SU-DHL-6 (cell line): Measurements from ENCODE around the gene MIDN.

Source experiments
- H2AFZ ChIP-seq: fragments of 200-600 bp; sonication (generic); 2 replicates; pipeline ENCODE4 v1.6.1; 2014; ENCODE audit warnings: low read depth, mild to moderate bottlenecking, moderate library complexity, mixed read lengths, antibody characterized with exemption, low read length; ENCODE audit not compliant: severe bottlenecking
- H3F3A ChIP-seq: fragments of 200-600 bp; shearing (Covaris generic); 2 replicates; pipeline ENCODE4 v1.6.0; 2016; ENCODE audit warnings: antibody characterized with exemption, mild to moderate bottlenecking; ENCODE audit not compliant: insufficient read depth
- H3K27ac ChIP-seq: fragments of 200-600 bp; sonication (generic); 2 replicates; pipeline ENCODE4 v1.5.1; 2016; ENCODE audit warnings: low read depth, mild to moderate bottlenecking, low read length, moderate library complexity, mixed read lengths
- H3K27me3 ChIP-seq: fragments of 200-600 bp; sonication (generic), shearing (Covaris generic); 2 replicates; pipeline ENCODE4 v1.6.0; 2014; ENCODE audit warnings: mild to moderate bottlenecking, low read length
- H3K36me3 ChIP-seq: fragments of 200-600 bp; sonication (generic); 2 replicates; pipeline ENCODE4 v1.6.1; 2014; ENCODE audit warnings: mild to moderate bottlenecking, low read length, mixed read lengths
- H3K4me2 ChIP-seq: fragments of 300-600, 200-600 bp; shearing (Covaris generic), sonication (generic); 2 replicates; pipeline ENCODE4 v1.6.0; 2014; ENCODE audit warnings: low read length, low read depth, mild to moderate bottlenecking; ENCODE audit not compliant: poor library complexity, severe bottlenecking
- H3K4me3 ChIP-seq: fragments of 200-600 bp; sonication (generic); 2 replicates; pipeline ENCODE4 v1.5.1; 2014; ENCODE audit warnings: antibody characterized with exemption, low read length, mild to moderate bottlenecking, mixed read lengths; ENCODE audit not compliant: insufficient read depth, poor library complexity, severe bottlenecking
- H3K79me2 ChIP-seq: fragments of 200-600 bp; sonication (generic); 2 replicates; pipeline ENCODE4 v1.6.1; 2014; ENCODE audit warnings: mild to moderate bottlenecking, low read length, moderate library complexity; ENCODE audit not compliant: insufficient read depth
- H3K9ac ChIP-seq: fragments of 200-600 bp; sonication (generic); 2 replicates; pipeline ENCODE4 v1.7.0; 2014; ENCODE audit warnings: mild to moderate bottlenecking, low read length
- H3K9me2 ChIP-seq: fragments of 200-600 bp; sonication (generic); replicated peaks from 2 replicates; pipeline ENCODE4 v1.6.1; 2014; ENCODE audit warnings: low read length; ENCODE audit not compliant: insufficient read depth
- H3K9me3 ChIP-seq: fragments of 200-600 bp; sonication (generic); 2 replicates; pipeline ENCODE4 v1.6.1; 2014; ENCODE audit warnings: low read length, mixed read lengths; ENCODE audit not compliant: insufficient read depth
- H4K20me1 ChIP-seq: fragments of 200-600 bp; sonication (generic); 2 replicates; pipeline ENCODE4 v1.6.1; 2014; ENCODE audit warnings: low read depth, mild to moderate bottlenecking, antibody characterized with exemption, low read length, moderate library complexity, mixed read lengths
- EZH2phosphoT487 ChIP-seq: fragments of 200-600 bp; sonication (generic), shearing (Covaris generic); conservative IDR thresholded peaks from 2 replicates; pipeline ENCODE4 v1.6.1; 2018; ENCODE audit warnings: mild to moderate bottlenecking, antibody characterized with exemption, low read length, moderate library complexity, mixed read lengths
- TF ChIP-seq, protein P1 (sequence below): fragments of 200-600 bp; sonication (generic); IDR thresholded peaks from one replicate; pipeline ENCODE4 v1.5.1; 2017; ENCODE audit warnings: antibody characterized with exemption, mild to moderate bottlenecking, low read length, moderate library complexity; ENCODE audit not compliant: insufficient read depth, poor library complexity, severe bottlenecking

The MIDN gene

DNA sequence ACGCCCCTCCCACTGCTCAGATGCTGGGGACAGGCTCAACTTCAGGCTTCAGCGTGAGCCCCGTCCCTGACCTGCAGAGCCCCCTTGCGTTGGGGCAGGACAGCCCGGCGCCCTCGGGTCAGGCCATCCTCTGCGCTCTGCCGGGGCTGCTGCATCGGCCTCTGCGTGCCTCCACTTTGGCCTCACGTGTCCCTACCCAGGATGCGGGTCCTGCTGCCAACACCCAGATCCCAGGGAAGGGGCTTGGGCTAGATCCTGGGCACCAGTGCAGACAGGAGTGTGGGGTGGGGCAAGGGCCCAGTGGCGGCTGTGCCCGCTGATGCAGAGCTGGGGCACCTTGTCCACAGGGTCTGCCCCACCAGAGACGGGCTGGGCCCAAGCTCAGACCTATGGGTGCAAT lies 23.5 kb upstream of the MIDN start:
- TF ChIP-seq, protein P1, sequence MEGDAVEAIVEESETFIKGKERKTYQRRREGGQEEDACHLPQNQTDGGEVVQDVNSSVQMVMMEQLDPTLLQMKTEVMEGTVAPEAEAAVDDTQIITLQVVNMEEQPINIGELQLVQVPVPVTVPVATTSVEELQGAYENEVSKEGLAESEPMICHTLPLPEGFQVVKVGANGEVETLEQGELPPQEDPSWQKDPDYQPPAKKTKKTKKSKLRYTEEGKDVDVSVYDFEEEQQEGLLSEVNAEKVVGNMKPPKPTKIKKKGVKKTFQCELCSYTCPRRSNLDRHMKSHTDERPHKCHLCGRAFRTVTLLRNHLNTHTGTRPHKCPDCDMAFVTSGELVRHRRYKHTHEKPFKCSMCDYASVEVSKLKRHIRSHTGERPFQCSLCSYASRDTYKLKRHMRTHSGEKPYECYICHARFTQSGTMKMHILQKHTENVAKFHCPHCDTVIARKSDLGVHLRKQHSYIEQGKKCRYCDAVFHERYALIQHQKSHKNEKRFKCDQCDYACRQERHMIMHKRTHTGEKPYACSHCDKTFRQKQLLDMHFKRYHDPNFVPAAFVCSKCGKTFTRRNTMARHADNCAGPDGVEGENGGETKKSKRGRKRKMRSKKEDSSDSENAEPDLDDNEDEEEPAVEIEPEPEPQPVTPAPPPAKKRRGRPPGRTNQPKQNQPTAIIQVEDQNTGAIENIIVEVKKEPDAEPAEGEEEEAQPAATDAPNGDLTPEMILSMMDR: no peak
- TF ChIP-seq EZH2phosphoT487: no peak
- H3K9me2 ChIP-seq: no peaks in the 10 kb centered on the region
- H3K9me3 ChIP-seq: no peaks in the 10 kb centered on the region
- H4K20me1 ChIP-seq: no peaks in the 10 kb centered on the region
- no peak overlapping the region for H3K27ac ChIP-seq
- no peak overlapping the region for H2AFZ ChIP-seq
- no peak overlapping the region for H3K9ac ChIP-seq
- H3K4me2 ChIP-seq: no peak overlapping the region
- no peaks in the 10 kb centered on the region for H3F3A ChIP-seq
- no peaks in the 10 kb centered on the region for H3K36me3 ChIP-seq
- H3K79me2 ChIP-seq: no peaks in the 10 kb centered on the region
- no peak overlapping the region for H3K4me3 ChIP-seq
- H3K27me3 ChIP-seq: no peaks in the 10 kb centered on the region

DNA sequence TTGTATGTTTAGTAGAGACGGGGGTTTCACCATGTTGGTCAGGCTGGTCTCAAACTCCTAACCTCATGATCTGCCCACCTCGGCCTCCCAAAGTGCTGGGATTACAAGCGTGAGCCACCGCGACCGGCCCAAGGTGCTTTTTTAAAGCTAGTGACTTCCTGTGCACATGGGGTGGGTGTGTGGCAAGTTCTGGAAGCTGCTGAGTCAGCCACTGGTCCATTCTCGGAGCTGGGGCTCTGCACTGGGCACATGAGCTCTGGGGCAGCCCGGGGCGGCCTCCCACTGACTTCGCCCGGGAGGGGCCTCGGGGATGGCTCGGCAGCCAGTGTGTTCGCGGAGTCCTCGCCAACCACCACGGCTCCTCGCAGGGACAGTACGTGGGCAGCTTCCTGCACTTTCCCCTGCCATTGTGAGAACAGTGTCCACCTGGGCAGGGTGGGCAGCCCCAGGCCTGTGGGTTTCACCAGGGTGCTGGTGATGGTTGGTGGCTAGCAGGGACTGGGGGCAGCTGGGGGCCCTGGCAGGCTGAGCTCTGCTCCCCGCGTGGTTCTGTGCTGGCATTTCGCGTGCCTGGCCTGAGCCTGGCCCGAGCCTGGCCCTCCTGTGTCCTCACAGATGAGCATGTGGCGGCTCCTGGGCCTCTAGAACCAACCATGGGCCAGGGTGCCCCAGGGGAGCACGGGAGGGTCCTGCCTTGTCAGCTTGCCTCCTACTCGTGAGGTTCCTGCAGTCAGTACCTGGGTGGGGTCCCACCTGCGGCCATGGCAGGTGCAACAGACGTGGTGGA lies 22.8 kb upstream of the MIDN start:
- H3K79me2 ChIP-seq: no peaks in the 10 kb centered on the region
- H2AFZ ChIP-seq: no peak overlapping the region
- H3K27ac ChIP-seq: no peak overlapping the region
- no peak for TF ChIP-seq EZH2phosphoT487
- TF ChIP-seq, protein P1: no peak
- no peaks in the 10 kb centered on the region for H3K9me3 ChIP-seq
- no peaks in the 10 kb centered on the region for H3K9me2 ChIP-seq
- H3K4me3 ChIP-seq: no peak overlapping the region
- H4K20me1 ChIP-seq: no peaks in the 10 kb centered on the region
- no peaks in the 10 kb centered on the region for H3F3A ChIP-seq
- H3K9ac ChIP-seq: no peak overlapping the region
- H3K27me3 ChIP-seq: no peaks in the 10 kb centered on the region
- no peaks in the 10 kb centered on the region for H3K36me3 ChIP-seq
- H3K4me2 ChIP-seq: no peak overlapping the region

DNA sequence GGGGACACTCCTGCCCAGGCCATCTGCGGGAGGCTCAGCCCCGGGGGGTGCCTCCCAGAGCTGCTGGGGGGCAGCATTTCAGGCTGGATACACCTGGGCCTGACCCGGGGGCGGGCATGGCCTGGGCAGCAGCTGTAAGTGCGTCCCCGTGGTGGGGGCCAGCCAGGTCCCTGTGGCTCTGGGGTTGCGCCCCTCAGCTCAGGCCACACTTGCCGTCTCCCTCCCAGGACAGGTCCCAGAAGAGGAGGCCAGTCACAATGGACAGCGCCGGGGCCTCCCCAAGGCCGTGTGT lies 22.2 kb upstream of the MIDN start:
- Histone ChIP-seq H3K36me3 (no peaks in the 10 kb centered on the region), H4K20me1 (no peaks in the 10 kb centered on the region), H3K27ac (no peak overlapping the region)

More for the DNA sequence above, 22.2 kb upstream of the MIDN start:
- Histone ChIP-seq H3K4me3 (no peak overlapping the region), H3K9ac (no peak overlapping the region), H3K4me2 (no peak overlapping the region), H2AFZ (no peak overlapping the region), H3K27me3 (no peaks in the 10 kb centered on the region), H3F3A (no peaks in the 10 kb centered on the region), H3K9me2 (no peaks in the 10 kb centered on the region), H3K79me2 (no peaks in the 10 kb centered on the region), H3K9me3 (no peaks in the 10 kb centered on the region)
- TF ChIP-seq, protein P1: no peak
- no peak for TF ChIP-seq EZH2phosphoT487
